WTC11 (cell line): Measurements from ENCODE around the gene WDSUB1. TPM values are rescaled to one million over a fixed set of nuclear protein-coding genes. Genes with fewer than 3 reads are reported as not detected.

Source experiments
- ATAC-seq: fragments of 200-7000 bp; cut with Tn5 transposase; 2 replicates; pipeline ENCODE4 v1.10.0; 2021; ENCODE audit warnings: mild to moderate bottlenecking, moderate library complexity
- CTCF ChIA-PET: fragments of 300-600 bp; sonication (Branson Sonifier 250); formaldehyde crosslinking; loops from one replicate; lab custom pipeline; 2021; ENCODE audit warnings: antibody characterized with exemption; lab: Charles Lee
- POLR2A ChIA-PET: fragments of 350-600 bp; sonication (Branson Sonifier 250); formaldehyde crosslinking; loops from one replicate; lab custom pipeline; 2021; ENCODE audit warnings: antibody characterized with exemption; lab: Charles Lee
- DNase-seq: peaks from one replicate; pipeline ENCODE4 v3.0.0; 2021; ENCODE audit warnings: low spot score
- H3K27ac Mint-ChIP-seq: 2 replicates; pipeline ENCODE4 v1.8.0; 2021; ENCODE audit warnings: mixed read lengths
- H3K27me3 Mint-ChIP-seq: 2 replicates; pipeline ENCODE4 v1.8.0; 2021; ENCODE audit warnings: low read depth, mild to moderate bottlenecking, moderate library complexity, mixed read lengths
- H3K36me3 Mint-ChIP-seq: 2 replicates; pipeline ENCODE4 v1.8.0; 2021; ENCODE audit warnings: mixed read lengths
- H3K4me1 Mint-ChIP-seq: 2 replicates; pipeline ENCODE4 v1.8.0; 2022; ENCODE audit warnings: mixed read lengths
- H3K4me3 Mint-ChIP-seq: 2 replicates; pipeline ENCODE4 v1.8.0; 2021; ENCODE audit warnings: mild to moderate bottlenecking, moderate library complexity, mixed read lengths
- H3K9me3 Mint-ChIP-seq: 2 replicates; pipeline ENCODE4 v1.8.0; 2021; ENCODE audit warnings: mixed read lengths
- AFF4 ChIP-seq: sonication (generic); formaldehyde crosslinking; IDR thresholded peaks from 2 replicates; pipeline ENCODE4 v1.8.1; 2023; ENCODE audit warnings: mild to moderate bottlenecking, missing genetic modification reagents, borderline replicate concordance
- ATF6 ChIP-seq: sonication (generic); formaldehyde crosslinking; IDR thresholded peaks from 2 replicates; pipeline ENCODE4 v1.8.1; 2023; ENCODE audit warnings: mild to moderate bottlenecking, missing genetic modification reagents
- CBFB ChIP-seq: sonication (generic); formaldehyde crosslinking; IDR thresholded peaks from 2 replicates; pipeline ENCODE4 v1.8.1; 2022; ENCODE audit warnings: mild to moderate bottlenecking, low read depth, missing genetic modification reagents
- FOXJ3 ChIP-seq: sonication (generic); formaldehyde crosslinking; IDR thresholded peaks from 2 replicates; pipeline ENCODE4 v1.9.0; 2021; ENCODE audit warnings: missing genetic modification reagents, mild to moderate bottlenecking, borderline replicate concordance
- GABPB1 ChIP-seq: sonication (generic); formaldehyde crosslinking; IDR thresholded peaks from 2 replicates; pipeline ENCODE4 v1.8.1; 2023; ENCODE audit warnings: mild to moderate bottlenecking, missing genetic modification reagents
- GTF2I ChIP-seq: fragments of 250-450 bp; sonication (Bioruptor Pico); conservative IDR thresholded peaks from 2 replicates; pipeline ENCODE4 v1.4.0; 2021; ENCODE audit warnings: mild to moderate bottlenecking
- JAZF1 ChIP-seq: fragments of 250-450 bp; sonication (Bioruptor Pico); IDR thresholded peaks from 2 replicates; pipeline ENCODE4 v1.9.0; 2021; ENCODE audit warnings: moderate library complexity, mild to moderate bottlenecking, inconsistent platforms
- KAT7 ChIP-seq: sonication (generic); formaldehyde crosslinking; IDR thresholded peaks from 2 replicates; pipeline ENCODE4 v1.8.1; 2023; ENCODE audit warnings: missing genetic modification reagents, mild to moderate bottlenecking, borderline replicate concordance
- ZNF138 ChIP-seq: sonication (generic); formaldehyde crosslinking; conservative IDR thresholded peaks from 2 replicates; pipeline ENCODE4 v1.8.1; 2022; ENCODE audit warnings: mild to moderate bottlenecking, moderate library complexity, missing genetic modification reagents
- total RNA-seq: library from RNA; stranded (reverse); gene quantifications from 3 replicates; pipeline ENCODE4 v1.2.3, GENCODE V29; 2021
- TF ChIP-seq, protein P1 (sequence below): sonication (generic); formaldehyde crosslinking; IDR thresholded peaks from 2 replicates; pipeline ENCODE4 v1.8.0; 2022; ENCODE audit warnings: mild to moderate bottlenecking, missing genetic modification reagents
- TF ChIP-seq, protein P2 (sequence below): sonication (generic); formaldehyde crosslinking; IDR thresholded peaks from 2 replicates; pipeline ENCODE4 v1.8.0; 2023; ENCODE audit warnings: missing genetic modification reagents, mild to moderate bottlenecking, borderline replicate concordance

The WDSUB1 gene
- total RNA-seq, 1 experiment from 2014 or later: 5.8 TPM

GRCh38 chr2:159196393-159196925, 90.0 kb downstream of the WDSUB1 start:
- POLR2A ChIA-PET: no interaction called here

More at GRCh38 chr2:159196393-159196925, 90.0 kb downstream of the WDSUB1 start:
- H3K27me3 Mint-ChIP-seq: no peaks in the 10 kb centered on the region
- H3K27ac Mint-ChIP-seq: no peak overlapping the region
- ATAC-seq: no peak
- DNase-seq: no peak
- no peak overlapping the region for H3K4me3 Mint-ChIP-seq
- TF ChIP-seq GABPB1 (CRISPR knock-in tag) (no peak), FOXJ3 (CRISPR knock-in tag) (no peak), AFF4 (CRISPR knock-in tag) (no peak), KAT7 (CRISPR knock-in tag) (no peak), ATF6 (CRISPR knock-in tag) (no peak), JAZF1 (CRISPR knock-in tag) (no peak), CBFB (CRISPR knock-in tag) (no peak), ZNF138 (CRISPR knock-in tag) (no peak), GTF2I (no peak)
- TF ChIP-seq, protein P1, sequence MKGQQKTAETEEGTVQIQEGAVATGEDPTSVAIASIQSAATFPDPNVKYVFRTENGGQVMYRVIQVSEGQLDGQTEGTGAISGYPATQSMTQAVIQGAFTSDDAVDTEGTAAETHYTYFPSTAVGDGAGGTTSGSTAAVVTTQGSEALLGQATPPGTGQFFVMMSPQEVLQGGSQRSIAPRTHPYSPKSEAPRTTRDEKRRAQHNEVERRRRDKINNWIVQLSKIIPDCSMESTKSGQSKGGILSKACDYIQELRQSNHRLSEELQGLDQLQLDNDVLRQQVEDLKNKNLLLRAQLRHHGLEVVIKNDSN (CRISPR knock-in tag): no peak
- TF ChIP-seq, protein P2, sequence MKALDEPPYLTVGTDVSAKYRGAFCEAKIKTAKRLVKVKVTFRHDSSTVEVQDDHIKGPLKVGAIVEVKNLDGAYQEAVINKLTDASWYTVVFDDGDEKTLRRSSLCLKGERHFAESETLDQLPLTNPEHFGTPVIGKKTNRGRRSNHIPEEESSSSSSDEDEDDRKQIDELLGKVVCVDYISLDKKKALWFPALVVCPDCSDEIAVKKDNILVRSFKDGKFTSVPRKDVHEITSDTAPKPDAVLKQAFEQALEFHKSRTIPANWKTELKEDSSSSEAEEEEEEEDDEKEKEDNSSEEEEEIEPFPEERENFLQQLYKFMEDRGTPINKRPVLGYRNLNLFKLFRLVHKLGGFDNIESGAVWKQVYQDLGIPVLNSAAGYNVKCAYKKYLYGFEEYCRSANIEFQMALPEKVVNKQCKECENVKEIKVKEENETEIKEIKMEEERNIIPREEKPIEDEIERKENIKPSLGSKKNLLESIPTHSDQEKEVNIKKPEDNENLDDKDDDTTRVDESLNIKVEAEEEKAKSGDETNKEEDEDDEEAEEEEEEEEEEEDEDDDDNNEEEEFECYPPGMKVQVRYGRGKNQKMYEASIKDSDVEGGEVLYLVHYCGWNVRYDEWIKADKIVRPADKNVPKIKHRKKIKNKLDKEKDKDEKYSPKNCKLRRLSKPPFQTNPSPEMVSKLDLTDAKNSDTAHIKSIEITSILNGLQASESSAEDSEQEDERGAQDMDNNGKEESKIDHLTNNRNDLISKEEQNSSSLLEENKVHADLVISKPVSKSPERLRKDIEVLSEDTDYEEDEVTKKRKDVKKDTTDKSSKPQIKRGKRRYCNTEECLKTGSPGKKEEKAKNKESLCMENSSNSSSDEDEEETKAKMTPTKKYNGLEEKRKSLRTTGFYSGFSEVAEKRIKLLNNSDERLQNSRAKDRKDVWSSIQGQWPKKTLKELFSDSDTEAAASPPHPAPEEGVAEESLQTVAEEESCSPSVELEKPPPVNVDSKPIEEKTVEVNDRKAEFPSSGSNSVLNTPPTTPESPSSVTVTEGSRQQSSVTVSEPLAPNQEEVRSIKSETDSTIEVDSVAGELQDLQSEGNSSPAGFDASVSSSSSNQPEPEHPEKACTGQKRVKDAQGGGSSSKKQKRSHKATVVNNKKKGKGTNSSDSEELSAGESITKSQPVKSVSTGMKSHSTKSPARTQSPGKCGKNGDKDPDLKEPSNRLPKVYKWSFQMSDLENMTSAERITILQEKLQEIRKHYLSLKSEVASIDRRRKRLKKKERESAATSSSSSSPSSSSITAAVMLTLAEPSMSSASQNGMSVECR: no peak
- TF ChIP-seq, all 79 proteins: peak for 0
- H3K4me1 Mint-ChIP-seq: no peaks in the 10 kb centered on the region
- CTCF ChIA-PET: interaction anchor here (1.1 to 1.5 kb wide), 3 partner anchors 10 to 78 kb away, joined by 3 to 4 read pairs (median 3); no protein-coding TSS in a partner anchor
- no peaks in the 10 kb centered on the region for H3K36me3 Mint-ChIP-seq
- no peaks in the 10 kb centered on the region for H3K9me3 Mint-ChIP-seq
